ENCODE data around the gene EXOC2. TPM values are rescaled to one million over a fixed set of nuclear protein-coding genes. Genes with fewer than 3 reads are reported as not detected.

The EXOC2 gene
- total RNA-seq, 1 donor from 2014 or later, result 29.8 TPM

- no peak for TF ChIP-seq CTCF (IDR thresholded peaks at IDR 0.05)
- ChIA-PET POLR2A (interaction anchor here (0.7 kb wide), 1 partner anchor 312 kb away, joined by 3 read pairs; no protein-coding TSS in a partner anchor), CTCF (interaction anchor here (0.7 to 1.6 kb wide), 2 partner anchors 13 to 14 kb away, joined by 3 to 4 read pairs; no protein-coding TSS in a partner anchor)
- Mint-ChIP-seq H3K36me3 (ENCODE audit: low read depth) (peaks cover 70% of the 10 kb centered on the region), H3K4me1 (peaks cover 4% of the 10 kb centered on the region), H3K4me3 (no peak overlapping the region), H3K9me3 (peaks cover 4% of the 10 kb centered on the region), H3K27me3 (no peaks in the 10 kb centered on the region), H3K27ac (no peak overlapping the region)
- intact Hi-C loops (cut with micrococcal nuclease), result no loop called here
- DNase-seq, result no peak
- no peak for ATAC-seq (ENCODE audit: low read depth)
These were observed 155.8 kb downstream of the EXOC2 start for GRCh38 chr6:537114-537513.

- intact Hi-C loops (cut with micrococcal nuclease), result no loop called here
- Mint-ChIP-seq H3K27me3 (no peaks in the 10 kb centered on the region), H3K9me3 (no peaks in the 10 kb centered on the region), H3K4me1 (peaks cover 1% of the 10 kb centered on the region), H3K36me3 (ENCODE audit: low read depth) (peaks cover 60% of the 10 kb centered on the region), H3K27ac (no peak overlapping the region), H3K4me3 (no peak overlapping the region)
- DNase-seq (no peak), ATAC-seq (ENCODE audit: low read depth) (no peak)
- POLR2A ChIA-PET, result no interaction called here
- no peak for TF ChIP-seq CTCF (IDR thresholded peaks at IDR 0.05)
- CTCF ChIA-PET, result no interaction called here
These were observed 162.5 kb downstream of the EXOC2 start for GRCh38 chr6:530425-530824.

- Mint-ChIP-seq H3K27ac (no peak overlapping the region), H3K4me1 (peaks cover 3% of the 10 kb centered on the region), H3K4me3 (no peak overlapping the region), H3K9me3 (no peaks in the 10 kb centered on the region), H3K27me3 (no peaks in the 10 kb centered on the region), H3K36me3 (ENCODE audit: low read depth) (peaks cover 54% of the 10 kb centered on the region)
- intact Hi-C loops (cut with micrococcal nuclease), result no loop called here
- no peak for TF ChIP-seq CTCF (IDR thresholded peaks at IDR 0.05)
- ATAC-seq (ENCODE audit: low read depth), result no peak
- no peak for DNase-seq
- ChIA-PET CTCF (no interaction called here), POLR2A (no interaction called here)
These were observed 163.9 kb downstream of the EXOC2 start for GRCh38 chr6:528989-529388.

- ChIA-PET POLR2A (no interaction called here), CTCF (no interaction called here)
- no peak overlapping the region for H3K4me3 Mint-ChIP-seq
- H3K9me3 Mint-ChIP-seq, result no peaks in the 10 kb centered on the region
- DNase-seq (no peak), ATAC-seq (ENCODE audit: low read depth) (no peak)
- H3K27me3 Mint-ChIP-seq, result no peaks in the 10 kb centered on the region
- no peak overlapping the region for H3K27ac Mint-ChIP-seq
- intact Hi-C loops (cut with micrococcal nuclease), result no loop called here
- no peak for TF ChIP-seq CTCF (IDR thresholded peaks at IDR 0.05)
- H3K36me3 Mint-ChIP-seq (ENCODE audit: low read depth), result peaks cover 53% of the 10 kb centered on the region
- peaks cover 3% of the 10 kb centered on the region for H3K4me1 Mint-ChIP-seq
These were observed 164.8 kb downstream of the EXOC2 start for GRCh38 chr6:527989-528673.

GRCh38 chr6:524803-525202, 168.1 kb downstream of the EXOC2 start:
- no peak for TF ChIP-seq CTCF (IDR thresholded peaks at IDR 0.05)
- POLR2A ChIA-PET, result interaction anchor here (1.1 kb wide), 1 partner anchor 130 kb away, joined by 3 read pairs; no protein-coding TSS in a partner anchor
- Mint-ChIP-seq H3K4me1 (peaks cover 3% of the 10 kb centered on the region), H3K36me3 (ENCODE audit: low read depth) (peaks cover 45% of the 10 kb centered on the region), H3K27me3 (no peaks in the 10 kb centered on the region), H3K9me3 (peaks cover 2% of the 10 kb centered on the region), H3K4me3 (no peak overlapping the region), H3K27ac (no peak overlapping the region)
- DNase-seq, result no peak
- peak; percentile 49 for ATAC-seq (ENCODE audit: low read depth)
- CTCF ChIA-PET, result interaction anchor here (0.6 to 1.0 kb wide), 4 partner anchors 13 to 134 kb away, joined by 3 to 5 read pairs (median 4); no protein-coding TSS in a partner anchor
- intact Hi-C loops (cut with micrococcal nuclease), result loop anchor here (1.0 kb wide), 1 partner anchor 336 kb away; no protein-coding TSS in a partner anchor
